SK-N-DZ (cell line): Measurements from ENCODE around the gene CCL20.

Experiments
- DNase-seq: peaks from one replicate; pipeline ENCODE4 v3.0.0-alpha.2; 2015; ENCODE audit warnings: low spot score

CCL20 gene

DNA sequence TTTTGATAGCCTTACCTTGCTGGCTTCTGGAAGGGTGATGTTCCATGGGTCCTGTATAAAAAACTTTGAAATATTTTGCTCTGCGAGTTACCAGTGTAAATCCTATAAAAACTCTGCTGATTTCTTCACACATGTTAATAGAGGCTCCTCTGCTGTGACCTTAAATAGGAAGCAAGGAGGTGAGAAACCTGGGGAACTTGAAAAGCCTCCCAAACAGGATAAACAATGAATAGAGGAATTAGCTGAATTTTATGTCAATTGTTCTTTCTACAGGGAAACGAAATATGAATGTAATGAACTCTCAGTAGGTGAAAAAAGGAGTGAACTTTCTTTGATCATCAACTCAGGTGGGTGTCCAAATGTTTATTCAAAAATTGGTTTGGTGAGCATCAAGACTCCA lies 10.8 kb upstream of the CCL20 start:
- DNase-seq = no peak

GRCh38 chr2:227804975-227805374 lies 8.7 kb upstream of the CCL20 start:
- DNase-seq = no peak

GRCh38 chr2:227805578-227805977 lies 8.1 kb upstream of the CCL20 start:
- no peak for DNase-seq

- DNase-seq = no peak
These were observed 4.7 kb upstream of the CCL20 start for GRCh38 chr2:227808936-227809335.

- no peak for DNase-seq
These were observed 1.6 kb upstream of the CCL20 start for GRCh38 chr2:227812001-227812400.

DNA sequence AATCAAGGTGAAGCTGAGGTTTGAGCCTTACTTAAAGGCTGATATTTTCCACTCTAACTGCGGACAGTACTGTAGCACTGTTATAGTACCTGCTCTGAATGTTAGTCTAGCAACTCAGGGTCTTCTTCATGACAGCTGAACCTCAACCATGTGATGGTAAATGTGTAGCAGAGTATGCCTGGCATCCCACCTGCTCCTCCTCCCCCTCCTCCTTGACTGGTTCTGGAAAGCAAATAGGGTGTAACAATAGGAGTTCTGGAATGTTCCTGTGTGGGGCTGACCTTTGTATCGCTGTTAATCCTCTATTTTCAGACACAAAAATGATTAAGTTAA lies 447 bp upstream of the CCL20 start:
- DNase-seq = no peak

DNA sequence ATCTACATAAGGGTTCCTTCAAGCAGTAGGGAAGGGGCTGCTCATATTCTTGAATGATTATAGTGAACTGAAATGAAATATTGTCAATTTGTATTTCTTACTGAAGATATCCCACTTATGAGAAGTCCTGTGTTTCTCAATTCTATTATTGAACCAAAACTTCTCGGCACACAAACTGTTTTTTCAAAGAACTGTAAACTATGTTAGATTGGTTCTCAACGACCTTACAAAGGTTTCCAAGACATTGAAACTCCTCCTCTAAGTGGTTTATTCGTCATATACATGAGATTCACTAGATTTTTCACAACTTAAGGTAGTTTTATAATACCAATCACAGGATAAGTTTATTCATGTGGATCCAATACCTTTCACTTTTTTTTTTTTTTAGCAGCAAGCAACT lies 1.4 kb downstream of the CCL20 start:
- no peak for DNase-seq

DNA sequence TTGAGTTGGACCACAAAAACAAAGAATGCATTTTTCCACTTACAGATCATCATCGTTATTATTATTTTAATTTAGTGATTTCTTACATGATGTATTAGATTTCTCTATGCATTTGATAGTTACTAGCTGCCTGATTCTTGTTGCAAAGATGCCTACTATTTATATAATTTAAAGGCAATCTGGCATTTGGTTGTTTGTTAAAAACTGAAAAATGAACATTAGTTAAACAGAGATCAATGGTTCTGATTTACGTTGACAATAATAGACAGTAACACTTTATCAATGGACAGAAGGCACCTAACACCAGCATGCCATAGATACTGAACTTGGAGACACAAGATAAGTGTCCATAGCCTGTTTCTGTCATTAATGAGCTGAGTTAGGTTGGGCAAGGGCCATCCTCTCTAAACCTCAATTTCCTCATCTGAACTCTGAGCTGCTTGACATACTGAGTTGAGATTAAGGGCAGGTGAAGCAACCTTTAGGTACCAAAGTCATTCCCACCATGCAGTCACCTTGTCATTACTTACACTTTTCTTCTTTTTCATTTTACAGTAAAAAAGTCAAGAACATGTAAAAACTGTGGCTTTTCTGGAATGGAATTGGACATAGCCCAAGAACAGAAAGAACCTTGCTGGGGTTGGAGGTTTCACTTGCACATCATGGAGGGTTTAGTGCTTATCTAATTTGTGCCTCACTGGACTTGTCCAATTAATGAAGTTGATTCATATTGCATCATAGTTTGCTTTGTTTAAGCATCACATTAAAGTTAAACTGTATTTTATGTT lies 3.1 kb downstream of the CCL20 start:
- DNase-seq = no peak

- DNase-seq = no peak
These were observed 3.7 kb downstream of the CCL20 start for GRCh38 chr2:227817336-227817735.

DNA sequence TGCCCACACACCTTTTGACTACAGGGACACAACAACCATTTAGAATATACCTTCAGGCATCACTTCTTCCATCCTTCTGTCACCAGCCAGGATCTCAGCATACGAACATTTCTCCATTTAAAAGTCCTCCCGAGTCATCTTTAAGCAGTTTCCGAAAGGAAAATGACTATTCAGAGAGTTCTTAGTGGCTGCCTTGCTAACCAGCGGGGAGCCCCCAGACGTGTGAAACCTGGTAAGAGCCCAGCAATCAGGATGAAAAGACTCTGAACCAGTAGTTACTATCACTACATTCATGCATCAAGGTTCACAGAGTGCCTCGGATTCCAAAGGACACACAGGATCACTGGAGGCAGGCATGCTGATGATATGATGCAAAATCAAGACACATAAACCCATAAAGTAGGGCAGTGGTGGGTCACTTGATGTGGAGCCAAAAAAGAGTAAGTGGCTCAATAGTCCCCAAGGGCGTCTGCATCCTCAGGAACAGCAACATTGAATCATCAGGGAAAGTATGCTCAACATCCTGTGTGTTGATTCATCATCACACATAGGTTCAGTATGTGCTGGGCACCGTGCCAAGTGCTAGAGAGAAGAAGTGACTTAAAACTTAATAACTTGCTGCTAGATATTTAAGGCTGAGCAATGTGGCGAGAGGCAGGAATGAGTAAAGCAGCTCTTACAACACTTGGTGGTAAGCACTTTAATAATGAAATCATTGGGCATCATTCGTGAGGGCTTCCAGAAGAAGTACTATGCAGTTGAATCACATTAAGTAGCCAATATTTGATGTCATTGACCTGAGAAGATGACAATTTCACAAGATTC lies 4.4 kb downstream of the CCL20 start:
- DNase-seq = no peak

- no peak for DNase-seq
These were observed 5.2 kb downstream of the CCL20 start for GRCh38 chr2:227818675-227819397.

- DNase-seq = no peak
These were observed 5.7 kb downstream of the CCL20 start for GRCh38 chr2:227819398-227819697.

DNA sequence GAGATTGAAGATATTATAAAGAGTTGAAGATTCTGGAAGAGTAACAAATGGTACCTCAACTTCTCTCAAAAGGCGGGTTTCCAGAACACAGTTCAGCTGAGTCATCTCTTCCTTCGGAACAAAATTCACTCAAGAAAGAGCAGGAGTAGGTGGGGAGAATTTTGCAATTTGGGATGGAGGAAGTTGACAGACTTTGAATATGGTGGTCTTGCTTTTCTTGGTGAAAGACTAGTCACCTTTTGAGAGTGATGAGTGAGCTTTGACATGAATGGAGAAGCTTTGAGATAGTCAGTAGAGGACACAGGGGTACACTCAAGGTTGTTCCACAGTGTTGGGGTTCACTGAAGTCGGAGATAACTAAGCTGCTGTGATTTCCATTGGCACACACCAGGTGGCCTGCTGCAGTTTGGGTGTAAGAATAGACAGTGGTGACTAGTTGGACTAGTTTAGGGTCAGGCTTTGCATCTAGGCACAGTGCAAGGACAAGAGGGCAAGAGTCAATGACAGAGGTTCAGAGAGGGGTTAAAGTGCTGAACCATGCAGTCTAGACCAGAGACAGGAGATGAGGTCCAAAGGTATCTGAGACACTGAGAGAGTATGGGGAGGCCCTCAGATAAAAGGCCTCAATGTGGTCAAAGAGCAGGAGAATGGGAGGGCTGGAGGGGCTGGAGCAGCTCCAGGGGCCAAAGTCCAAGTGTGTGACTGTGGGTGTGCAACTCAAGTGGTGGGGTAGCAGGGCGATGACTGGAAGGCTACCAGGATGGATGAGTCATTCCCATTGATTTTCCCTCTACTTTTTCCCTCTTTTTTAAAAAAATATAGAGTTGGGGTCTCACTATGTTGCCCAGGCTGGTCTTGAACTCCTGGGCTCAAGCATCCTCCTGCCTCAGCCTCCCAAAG lies 7.7 kb downstream of the CCL20 start:
- DNase-seq = no peak

- DNase-seq = no peak
These were observed 8.9 kb downstream of the CCL20 start for GRCh38 chr2:227822416-227823003.

DNA sequence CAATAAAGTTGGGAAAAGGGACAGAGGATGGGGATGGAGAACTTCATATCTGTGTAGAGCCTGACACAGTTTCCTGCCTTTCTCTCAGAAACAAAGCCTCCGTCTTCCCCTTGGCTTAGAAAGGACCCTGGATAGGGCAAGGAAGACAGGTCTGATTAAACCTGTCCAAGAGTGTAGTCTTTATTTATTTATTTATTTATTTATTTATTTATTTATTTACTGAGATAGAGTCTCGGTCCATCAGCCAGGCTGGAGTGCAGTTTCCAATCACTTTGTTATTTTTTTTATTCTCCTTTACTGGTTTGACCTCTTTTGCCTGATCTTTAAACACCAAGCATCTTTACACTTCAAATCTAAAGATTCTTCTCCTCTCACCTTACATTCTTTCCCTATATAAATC lies 10.3 kb downstream of the CCL20 start:
- DNase-seq = no peak

DNA sequence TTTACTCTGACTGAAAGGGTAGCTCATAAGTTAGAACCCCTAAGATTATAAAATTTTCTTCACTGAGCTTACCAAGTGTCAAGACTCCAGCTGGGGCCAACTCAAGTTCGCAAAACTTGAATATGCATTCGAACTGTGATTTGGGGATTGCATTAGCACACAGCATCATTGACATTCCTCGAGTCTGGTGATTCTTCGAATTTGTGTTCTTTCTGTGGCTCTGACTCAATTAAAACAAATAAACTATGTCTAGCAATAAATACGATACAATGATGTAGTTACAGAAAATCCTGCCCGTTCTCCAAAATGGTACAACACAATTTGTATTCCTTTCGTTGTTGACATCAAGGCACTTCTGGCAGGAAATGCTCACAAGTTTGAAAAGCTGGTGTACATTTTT lies 11.1 kb downstream of the CCL20 start:
- DNase-seq = no peak

GRCh38 chr2:227826019-227826521 lies 12.4 kb downstream of the CCL20 start:
- no peak for DNase-seq

GRCh38 chr2:227826563-227826962 lies 12.9 kb downstream of the CCL20 start:
- DNase-seq = no peak

GRCh38 chr2:227827143-227827542 lies 13.5 kb downstream of the CCL20 start:
- no peak for DNase-seq

- no peak for DNase-seq
These were observed 14.9 kb downstream of the CCL20 start for GRCh38 chr2:227828477-227828912.

DNA sequence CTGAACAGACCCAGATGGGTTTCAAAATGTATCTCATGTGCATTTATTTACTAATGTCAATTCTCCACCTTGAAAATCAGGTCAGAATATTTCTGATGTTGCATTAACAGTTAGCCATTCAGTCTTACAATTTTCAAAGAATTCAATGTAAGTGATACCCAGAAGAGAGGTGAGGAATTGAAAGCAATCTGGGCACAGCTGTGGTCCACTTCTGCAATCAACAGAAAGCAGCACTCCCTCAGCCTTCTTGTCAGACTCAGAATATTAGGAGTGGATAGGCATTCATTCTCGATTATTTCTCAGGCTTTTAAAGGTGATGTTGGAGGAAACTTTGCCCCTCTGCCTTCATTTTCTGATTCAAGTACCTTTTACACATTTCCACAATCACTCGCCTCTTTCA lies 15.7 kb downstream of the CCL20 start:
- no peak for DNase-seq
